ENCODE results near the gene AQP12A.

The AQP12A gene

GRCh38 chr2:240723851-240724250, 32.2 kb downstream of the AQP12A start:
- DNase-seq (ENCODE audit: low read depth), result no peak

- DNase-seq (ENCODE audit: low read depth), result no peak
Measured at GRCh38 chr2:240724431-240724830, 32.8 kb downstream of the AQP12A start.

- no peak for DNase-seq (ENCODE audit: low read depth)
Measured at GRCh38 chr2:240725266-240725665, 33.6 kb downstream of the AQP12A start.

GRCh38 chr2:240725671-240726070, 34.0 kb downstream of the AQP12A start:
- DNase-seq (ENCODE audit: low read depth), result no peak

- no peak for DNase-seq (ENCODE audit: low read depth)
Measured at GRCh38 chr2:240726876-240727275, 35.2 kb downstream of the AQP12A start.

- no peak for DNase-seq (ENCODE audit: low read depth)
Measured at GRCh38 chr2:240727439-240727838, 35.8 kb downstream of the AQP12A start.

GRCh38 chr2:240727913-240728312, 36.2 kb downstream of the AQP12A start:
- no peak for DNase-seq (ENCODE audit: low read depth)

GRCh38 chr2:240728361-240728760, 36.7 kb downstream of the AQP12A start:
- no peak for DNase-seq (ENCODE audit: low read depth)

- no peak for DNase-seq (ENCODE audit: low read depth)
Measured at GRCh38 chr2:240728827-240729226, 37.2 kb downstream of the AQP12A start.

GRCh38 chr2:240730501-240731177, 39.0 kb downstream of the AQP12A start:
- no peak for DNase-seq (ENCODE audit: low read depth)

- no peak for DNase-seq (ENCODE audit: low read depth)
Measured at GRCh38 chr2:240731178-240731545, 39.5 kb downstream of the AQP12A start.

GRCh38 chr2:240732184-240732583, 40.5 kb downstream of the AQP12A start:
- no peak for DNase-seq (ENCODE audit: low read depth)

GRCh38 chr2:240732911-240733622, 41.4 kb downstream of the AQP12A start:
- DNase-seq (ENCODE audit: low read depth), result no peak

- no peak for DNase-seq (ENCODE audit: low read depth)
Measured at GRCh38 chr2:240733803-240734495, 42.3 kb downstream of the AQP12A start.

- DNase-seq (ENCODE audit: low read depth), result no peak
Measured at GRCh38 chr2:240734756-240735155, 43.1 kb downstream of the AQP12A start.

- DNase-seq (ENCODE audit: low read depth), result no peak
Measured at GRCh38 chr2:240735476-240735875, 43.8 kb downstream of the AQP12A start.

- DNase-seq (ENCODE audit: low read depth), result no peak
Measured at GRCh38 chr2:240736281-240737250, 44.9 kb downstream of the AQP12A start.

GRCh38 chr2:240737512-240737911, 45.8 kb downstream of the AQP12A start:
- no peak for DNase-seq (ENCODE audit: low read depth)

GRCh38 chr2:240737958-240738357, 46.3 kb downstream of the AQP12A start:
- DNase-seq (ENCODE audit: low read depth), result no peak

- no peak for DNase-seq (ENCODE audit: low read depth)
Measured at GRCh38 chr2:240739797-240740196, 48.1 kb downstream of the AQP12A start.

- DNase-seq (ENCODE audit: low read depth), result no peak
Measured at GRCh38 chr2:240741091-240741490, 49.4 kb downstream of the AQP12A start.

GRCh38 chr2:240742602-240743095, 51.0 kb downstream of the AQP12A start:
- no peak for DNase-seq (ENCODE audit: low read depth)
